ENCODE results near the gene ALPI.
"Not testable (repeated sequence)": the region's sequence is repeated elsewhere in the genome, so short reads cannot be mapped to it uniquely, and the experiment has no call there.

DNA sequence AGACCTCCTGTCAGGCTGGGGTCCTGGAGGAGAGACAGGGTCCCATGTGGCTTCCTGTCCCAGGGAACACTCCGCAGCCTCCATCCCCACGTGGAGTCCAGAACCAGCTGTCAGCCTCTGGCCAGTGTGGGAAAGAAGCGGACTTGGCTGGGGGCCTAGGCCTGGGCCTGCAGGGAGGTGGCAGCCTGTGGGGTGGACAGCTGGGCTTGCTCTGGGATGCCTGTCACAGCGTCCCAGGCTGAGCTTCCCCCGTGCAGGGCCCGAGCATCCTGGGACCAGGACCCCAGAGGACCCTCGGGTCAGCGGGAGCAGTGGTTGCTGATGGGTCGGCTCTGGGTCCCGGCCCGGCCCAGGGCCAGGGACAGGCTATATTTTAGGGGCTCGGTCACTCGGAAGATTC is 13.5 kb upstream of the ALPI start:
- TF ChIP-seq EP300 (IDR thresholded peaks at IDR 0.05); CTCF (IDR thresholded peaks at IDR 0.05); POLR2A (IDR thresholded peaks at IDR 0.05; ENCODE audit: low read depth): not testable (repeated sequence)

Data from esophagus muscularis mucosa (tissue), 4 donors.